GM10266 (cell line): ENCODE data around the gene ZNF33B.

Source experiments
- DNase-seq: peaks from one replicate; pipeline ENCODE4 v3.0.0; 2012; ENCODE audit errors: extremely low spot score
- CTCF ChIP-seq: IDR thresholded peaks from 2 replicates; pipeline ENCODE4 v1.5.1; 2012; ENCODE audit warnings: mild to moderate bottlenecking, low read depth; ENCODE audit not compliant: control insufficient read depth, insufficient read depth; ENCODE audit errors: missing control alignments

ZNF33B gene

GRCh38 chr10:42648512-42648911, 10.1 kb upstream of the ZNF33B start:
- no peak for TF ChIP-seq CTCF
- no peak for DNase-seq

GRCh38 chr10:42646687-42647640, 8.6 kb upstream of the ZNF33B start:
- TF ChIP-seq CTCF = no peak
- DNase-seq = no peak

- DNase-seq = no peak
- TF ChIP-seq CTCF = no peak
Observed at GRCh38 chr10:42646214-42646613, 7.8 kb upstream of the ZNF33B start.

GRCh38 chr10:42645516-42645915, 7.1 kb upstream of the ZNF33B start:
- DNase-seq = no peak
- no peak for TF ChIP-seq CTCF

- DNase-seq = no peak
- TF ChIP-seq CTCF = no peak
Observed at GRCh38 chr10:42645103-42645502, 6.7 kb upstream of the ZNF33B start.

- TF ChIP-seq CTCF = no peak
- no peak for DNase-seq
Observed at GRCh38 chr10:42640610-42641229, 2.4 kb upstream of the ZNF33B start.

GRCh38 chr10:42638821-42639270, 476 bp upstream of the ZNF33B start:
- TF ChIP-seq CTCF = no peak
- no peak for DNase-seq
